Stimulated activated naive B cell treated with anti-CD40 and anti-IgM and Interleukin-4, amounts not matched to agents 10 μg/mL and 1 μg/mL and 100 μg/mL, for 72 hours (primary cell): ENCODE results near the gene NBAS.

Source experiments
- ATAC-seq, 2 donors: fragments of 150-1000 bp; cut with Tn5 transposase; replicated peaks; 2 replicates each; pipeline ENCODE4 v1.10.0; 2021; ENCODE audit warnings: moderate library complexity in 1 of 2
- DNase-seq: peaks from one replicate; pipeline ENCODE4 v3.0.0; 2021
- H3K27ac Mint-ChIP-seq: one replicate; pipeline ENCODE4 v1.8.0; 2022; ENCODE audit warnings: mild to moderate bottlenecking, mixed read lengths
- H3K27me3 Mint-ChIP-seq, 2 donors: one replicate each; pipeline ENCODE4 v1.8.0; 2022; ENCODE audit warnings: mixed read lengths in 2 of 2
- H3K36me3 Mint-ChIP-seq, 2 donors: one replicate each; pipeline ENCODE4 v1.8.0; 2022; ENCODE audit warnings: mixed read lengths in 2 of 2, mild to moderate bottlenecking in 1 of 2
- H3K4me1 Mint-ChIP-seq, 2 donors: one replicate each; pipeline ENCODE4 v1.8.0; 2022; ENCODE audit warnings: mixed read lengths in 2 of 2, mild to moderate bottlenecking in 1 of 2
- H3K4me3 Mint-ChIP-seq, 2 donors: one replicate each; pipeline ENCODE4 v1.8.0; 2022; ENCODE audit warnings: mild to moderate bottlenecking in 2 of 2, mixed read lengths in 2 of 2, moderate library complexity in 1 of 2
- H3K9me3 Mint-ChIP-seq, 2 donors: one replicate each; pipeline ENCODE4 v1.8.0; 2022; ENCODE audit warnings: mixed read lengths in 2 of 2, mild to moderate bottlenecking in 1 of 2

Gene NBAS

DNA sequence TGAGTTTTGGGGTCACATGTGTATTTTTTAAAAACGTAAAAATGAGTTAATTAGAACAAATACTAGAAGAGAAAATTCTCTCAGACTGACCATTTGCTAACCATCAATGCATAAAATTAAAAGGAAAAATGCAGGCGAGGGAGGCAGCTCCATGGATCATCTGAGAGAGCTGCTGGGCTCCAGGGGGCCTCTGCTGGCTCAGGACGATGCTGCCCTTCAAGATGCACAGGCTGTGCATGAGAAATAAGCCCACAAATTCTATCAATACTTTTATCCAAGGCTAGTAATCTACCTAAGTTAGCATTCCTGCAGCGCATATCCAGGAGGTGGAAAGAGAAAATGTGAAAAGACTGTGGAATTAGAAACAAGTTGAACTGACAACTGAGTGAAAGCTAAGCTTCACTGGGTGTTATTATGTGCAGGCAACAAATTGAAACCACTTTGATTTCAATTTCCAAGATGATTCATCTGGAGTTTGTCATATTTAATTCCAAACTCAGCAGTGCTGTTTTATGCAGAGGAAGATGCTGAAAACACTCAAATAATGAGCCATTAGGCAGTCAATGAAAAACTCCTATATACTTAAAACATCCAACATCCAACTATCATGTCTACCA, 261.1 kb downstream of the NBAS start:
- Mint-ChIP-seq H3K4me1 (peaks cover 0 to 2% of the 10 kb centered on the region in 2 donors), H3K4me3 (no peak overlapping the region)
- no peak for ATAC-seq

DNA sequence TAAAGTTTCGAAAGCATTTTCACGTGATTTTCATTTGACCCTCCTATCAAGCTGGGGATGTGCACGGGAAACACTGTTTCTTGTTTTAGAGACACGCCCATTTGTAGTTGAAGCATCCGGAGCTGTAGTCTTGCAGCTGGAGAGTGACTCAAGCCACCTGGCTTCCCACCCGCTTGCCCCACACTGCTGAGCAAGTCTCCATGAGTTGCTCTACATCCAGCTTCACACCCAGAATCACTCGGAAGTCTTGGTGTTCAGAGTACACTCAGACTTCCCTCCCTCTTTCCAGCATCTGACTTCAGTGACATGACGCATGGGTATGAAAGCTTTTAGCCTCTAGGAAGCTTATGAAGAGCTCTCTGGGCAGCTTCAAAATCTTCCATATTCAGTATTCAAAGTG, 262.4 kb downstream of the NBAS start:
- H3K27me3 Mint-ChIP-seq, result no peaks in the 10 kb centered on the region
- H3K36me3 Mint-ChIP-seq, result peaks cover 50 to 56% of the 10 kb centered on the region in 2 donors
- DNase-seq, result no peak
- no peak overlapping the region for H3K4me3 Mint-ChIP-seq
- ATAC-seq, result no peak
- H3K4me1 Mint-ChIP-seq, result peaks cover 0 to 2% of the 10 kb centered on the region in 2 donors
- no peak overlapping the region for H3K27ac Mint-ChIP-seq
- no peaks in the 10 kb centered on the region for H3K9me3 Mint-ChIP-seq

More for the DNA sequence above, 261.1 kb downstream of the NBAS start:
- H3K36me3 Mint-ChIP-seq, result peaks cover 58 to 63% of the 10 kb centered on the region in 2 donors
- no peaks in the 10 kb centered on the region for H3K27me3 Mint-ChIP-seq
- no peak overlapping the region for H3K27ac Mint-ChIP-seq
- DNase-seq, result no peak
- H3K9me3 Mint-ChIP-seq, result no peaks in the 10 kb centered on the region

DNA sequence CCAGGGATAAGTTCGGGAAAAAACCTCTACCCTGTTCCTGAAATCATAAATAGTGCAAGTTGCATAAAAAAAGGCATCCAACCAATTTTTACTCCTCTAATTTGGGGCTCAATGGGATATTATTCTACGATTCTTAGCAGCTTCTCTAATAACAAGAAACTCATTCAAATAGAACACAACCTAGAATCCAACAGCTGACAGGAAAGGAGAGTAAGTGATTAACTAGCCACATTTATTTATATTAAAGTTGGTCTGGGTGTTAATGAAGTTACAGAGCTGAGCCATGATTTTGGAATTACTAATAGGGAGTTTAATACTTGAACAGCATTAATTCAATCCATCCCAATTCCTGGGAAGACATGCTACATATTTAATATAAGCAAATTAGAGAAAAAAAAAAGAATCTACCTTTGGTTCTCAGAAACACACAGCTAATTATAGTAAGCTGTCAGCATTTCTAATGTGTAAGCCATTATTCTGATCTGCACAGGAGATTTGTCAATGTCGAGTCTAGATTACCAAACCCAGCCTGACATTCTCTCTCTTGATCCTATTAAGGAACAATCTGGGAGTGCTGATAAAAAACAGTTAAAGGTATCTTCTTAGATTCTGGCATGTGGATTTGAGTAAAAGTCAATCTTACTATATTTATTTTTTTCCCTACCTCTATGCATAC, 267.7 kb downstream of the NBAS start:
- DNase-seq (no peak), ATAC-seq (no peak)
- H3K4me3 Mint-ChIP-seq, result no peak overlapping the region
- H3K27me3 Mint-ChIP-seq, result no peaks in the 10 kb centered on the region
- no peak overlapping the region for H3K27ac Mint-ChIP-seq
- H3K4me1 Mint-ChIP-seq, result no peaks in the 10 kb centered on the region
- no peaks in the 10 kb centered on the region for H3K9me3 Mint-ChIP-seq
- peaks cover 39 to 42% of the 10 kb centered on the region in 2 donors for H3K36me3 Mint-ChIP-seq

DNA sequence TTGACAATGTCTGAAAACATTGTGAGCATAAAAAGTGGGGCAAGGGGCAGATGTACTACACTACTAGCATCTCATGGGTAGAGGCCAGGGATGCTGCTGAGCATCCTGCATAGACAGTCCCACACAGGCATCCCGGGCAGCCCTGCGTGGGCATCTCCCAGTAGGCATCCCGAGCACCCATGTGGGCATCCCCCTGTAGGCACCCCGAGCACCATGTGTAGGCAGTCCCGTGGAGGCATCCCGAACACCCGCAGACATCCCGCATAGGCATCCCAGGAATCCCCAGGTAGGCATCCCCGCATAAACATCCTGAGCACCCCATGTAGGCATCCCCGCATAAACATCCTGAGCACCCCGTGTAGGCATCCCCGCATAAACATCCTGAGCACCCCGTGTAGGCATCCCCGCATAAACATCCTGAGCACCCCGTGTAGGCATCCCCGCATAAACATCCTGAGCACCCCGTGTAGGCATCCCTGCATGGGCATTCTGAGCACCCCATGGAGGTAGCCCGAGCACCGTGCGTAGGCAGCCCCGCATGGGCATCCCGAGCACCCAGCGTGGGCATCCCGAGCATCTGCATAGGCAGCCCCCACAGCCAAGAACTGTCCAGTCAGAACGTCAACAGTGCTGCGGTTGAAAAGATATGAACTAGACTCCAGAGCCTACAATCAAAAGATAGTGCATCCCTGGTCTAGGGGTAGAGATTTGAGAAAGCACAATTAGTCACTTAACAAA, 273.5 kb downstream of the NBAS start:
- peaks cover 40 to 57% of the 10 kb centered on the region in 2 donors for H3K36me3 Mint-ChIP-seq

DNA sequence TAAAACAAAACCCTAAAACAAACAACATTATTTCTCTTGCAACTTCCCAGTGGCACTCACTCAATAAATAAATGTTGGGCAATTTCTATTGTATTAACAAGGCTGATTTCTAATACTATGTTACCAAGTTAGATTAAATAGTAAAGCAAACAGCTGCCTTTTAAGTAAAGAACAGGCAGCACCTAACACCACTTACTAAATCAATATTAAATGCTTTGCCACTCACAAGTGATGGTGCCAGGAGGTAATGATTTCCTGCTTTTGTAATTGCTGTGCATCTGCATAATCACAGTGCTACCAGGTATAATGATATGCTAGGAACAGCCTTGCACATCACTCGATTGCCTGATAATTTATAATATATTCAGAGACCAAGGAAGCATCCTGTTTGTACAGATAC, 276.5 kb downstream of the NBAS start:
- Mint-ChIP-seq H3K4me3 (no peak overlapping the region), H3K27ac (no peak overlapping the region), H3K27me3 (no peaks in the 10 kb centered on the region), H3K36me3 (peaks cover 33 to 56% of the 10 kb centered on the region in 2 donors), H3K9me3 (no peaks in the 10 kb centered on the region), H3K4me1 (peaks cover 0 to 2% of the 10 kb centered on the region in 2 donors)
- no peak for ATAC-seq
- no peak for DNase-seq

More for the DNA sequence above, 273.5 kb downstream of the NBAS start:
- Mint-ChIP-seq H3K4me1 (peaks cover 0 to 2% of the 10 kb centered on the region in 2 donors), H3K9me3 (no peaks in the 10 kb centered on the region), H3K27me3 (no peaks in the 10 kb centered on the region), H3K27ac (no peak overlapping the region), H3K4me3 (no peak overlapping the region)
- DNase-seq (no peak), ATAC-seq (no peak)

DNA sequence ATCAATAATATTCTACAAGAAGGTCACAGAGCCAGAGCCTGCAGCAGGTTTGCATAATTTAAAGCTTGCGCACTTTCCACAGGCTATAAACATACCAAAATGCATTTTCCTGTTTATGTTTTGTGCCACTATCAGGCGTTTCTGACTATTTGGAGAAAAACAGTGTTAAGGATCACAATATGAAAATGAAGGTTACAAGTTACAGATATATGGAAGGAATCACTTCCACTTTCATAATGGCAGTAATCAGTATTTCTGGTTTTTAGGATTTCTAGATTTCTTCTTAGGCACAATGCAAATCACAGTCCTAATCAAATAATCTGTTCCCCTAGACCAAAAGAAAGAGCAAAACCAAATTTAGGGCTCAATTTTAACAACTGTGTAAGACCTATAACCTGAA, 279.5 kb downstream of the NBAS start:
- H3K4me3 Mint-ChIP-seq, result no peak overlapping the region
- no peak for DNase-seq
- H3K36me3 Mint-ChIP-seq, result peaks cover 30 to 58% of the 10 kb centered on the region in 2 donors

DNA sequence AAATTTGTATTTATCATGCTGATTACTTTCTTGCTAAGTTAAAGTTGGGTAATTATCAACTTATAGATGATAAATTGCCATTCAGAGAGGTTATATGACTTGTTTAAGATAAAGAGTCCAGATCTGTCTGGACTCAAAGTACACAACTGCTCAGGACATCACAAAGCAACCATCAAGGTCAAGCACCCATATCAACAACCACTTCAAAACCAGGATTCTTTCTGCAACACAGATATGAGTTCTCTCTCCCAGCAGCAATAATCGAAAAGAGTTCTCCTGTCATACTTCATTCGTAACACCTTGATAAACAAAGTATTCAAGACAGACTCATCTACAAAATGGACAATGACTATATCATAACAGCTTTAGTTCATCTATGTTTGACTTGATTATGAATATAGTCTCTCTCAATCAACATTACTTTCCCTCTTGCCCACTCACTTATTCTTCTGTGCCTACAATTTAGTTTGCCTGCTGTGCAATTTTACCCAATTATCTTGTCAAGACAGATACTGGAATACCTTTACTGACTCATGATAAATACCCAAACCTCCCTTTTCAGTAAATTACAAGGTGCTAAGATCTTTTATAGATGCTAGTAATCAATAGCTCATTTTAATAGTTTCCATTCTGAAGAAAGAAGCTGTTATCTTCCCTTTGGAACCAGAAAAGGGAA, 281.8 kb downstream of the NBAS start:
- H3K4me3 Mint-ChIP-seq, result no peak overlapping the region
- no peaks in the 10 kb centered on the region for H3K9me3 Mint-ChIP-seq
- peaks cover 0 to 2% of the 10 kb centered on the region in 2 donors for H3K4me1 Mint-ChIP-seq
- H3K36me3 Mint-ChIP-seq, result peaks cover 20 to 58% of the 10 kb centered on the region in 2 donors
- no peak overlapping the region for H3K27ac Mint-ChIP-seq
- DNase-seq, result no peak
- no peaks in the 10 kb centered on the region for H3K27me3 Mint-ChIP-seq
- no peak for ATAC-seq

More for the DNA sequence above, 279.5 kb downstream of the NBAS start:
- Mint-ChIP-seq H3K4me1 (peaks cover 0 to 2% of the 10 kb centered on the region in 2 donors), H3K27ac (no peak overlapping the region), H3K27me3 (no peaks in the 10 kb centered on the region), H3K9me3 (no peaks in the 10 kb centered on the region)
- ATAC-seq, result no peak

DNA sequence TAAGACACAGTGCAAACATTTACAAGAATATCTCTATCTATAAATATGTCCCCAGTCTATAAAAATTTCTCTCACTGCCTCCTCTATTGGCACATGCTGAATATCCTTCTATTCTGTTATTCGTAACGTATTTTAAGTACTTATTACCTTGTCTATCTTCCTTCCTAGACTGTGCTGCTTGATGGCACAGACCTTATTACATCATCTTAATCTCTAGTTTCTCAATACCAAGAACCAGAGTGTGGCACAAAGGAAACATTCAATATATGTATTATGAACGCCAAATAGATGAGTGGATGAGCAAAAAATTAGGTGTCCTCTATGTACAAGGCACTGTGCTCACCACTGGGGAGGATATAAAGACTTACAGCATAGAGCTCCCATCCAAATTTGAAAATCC, 282.8 kb downstream of the NBAS start:
- Mint-ChIP-seq H3K27ac (no peak overlapping the region), H3K9me3 (no peaks in the 10 kb centered on the region), H3K4me1 (peaks cover 0 to 2% of the 10 kb centered on the region in 2 donors), H3K4me3 (no peak overlapping the region), H3K36me3 (peaks cover 23 to 57% of the 10 kb centered on the region in 2 donors), H3K27me3 (no peaks in the 10 kb centered on the region)
- DNase-seq, result no peak
- no peak for ATAC-seq

DNA sequence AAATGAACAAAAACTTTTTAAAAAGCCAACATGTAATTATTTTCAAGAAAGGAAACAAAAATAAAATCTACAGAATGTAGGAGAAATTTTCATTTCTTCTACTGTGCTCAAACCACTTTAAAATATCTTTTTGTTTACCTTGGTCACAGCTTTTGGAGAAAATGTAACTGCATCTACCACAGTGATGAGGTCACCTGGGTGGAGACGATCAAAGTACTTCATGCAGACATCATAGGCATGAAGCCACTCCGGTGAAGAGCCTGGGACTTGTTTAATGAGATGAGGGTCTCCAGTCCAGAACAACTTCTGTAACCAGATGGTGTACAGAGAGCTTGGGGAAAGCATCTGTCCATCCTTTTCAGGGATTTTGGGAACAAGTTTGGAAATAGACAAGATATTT, 285.8 kb downstream of the NBAS start:
- H3K36me3 Mint-ChIP-seq, result peaks cover 24 to 57% of the 10 kb centered on the region in 2 donors

DNA sequence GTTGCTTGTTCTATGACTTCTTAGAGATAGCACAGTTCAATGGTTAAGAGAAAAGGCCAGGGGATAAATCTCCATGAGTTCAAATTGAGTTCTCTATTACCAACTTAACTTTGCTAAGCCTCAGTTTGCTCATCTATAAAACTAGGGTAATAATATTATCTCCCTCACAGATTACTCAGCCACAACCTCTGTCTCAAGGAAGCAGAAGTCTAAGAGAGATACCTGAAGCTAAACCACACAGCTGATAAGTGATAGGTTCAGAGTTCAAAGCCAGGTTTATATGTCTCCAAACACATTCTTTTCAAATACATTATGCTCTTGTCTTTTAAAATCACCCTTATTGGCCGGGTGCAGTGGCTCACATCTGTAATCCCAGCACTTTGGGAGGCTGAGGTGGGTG, 287.7 kb downstream of the NBAS start:
- Mint-ChIP-seq H3K4me3 (no peak overlapping the region), H3K36me3 (peaks cover 25 to 51% of the 10 kb centered on the region in 2 donors), H3K27ac (no peak overlapping the region), H3K4me1 (no peaks in the 10 kb centered on the region), H3K9me3 (no peaks in the 10 kb centered on the region), H3K27me3 (no peaks in the 10 kb centered on the region)
- ATAC-seq (no peak), DNase-seq (no peak)

More for the DNA sequence above, 285.8 kb downstream of the NBAS start:
- Mint-ChIP-seq H3K27me3 (no peaks in the 10 kb centered on the region), H3K4me1 (no peaks in the 10 kb centered on the region), H3K4me3 (no peak overlapping the region), H3K9me3 (no peaks in the 10 kb centered on the region), H3K27ac (no peak overlapping the region)
- DNase-seq, result no peak
- ATAC-seq, result no peak

DNA sequence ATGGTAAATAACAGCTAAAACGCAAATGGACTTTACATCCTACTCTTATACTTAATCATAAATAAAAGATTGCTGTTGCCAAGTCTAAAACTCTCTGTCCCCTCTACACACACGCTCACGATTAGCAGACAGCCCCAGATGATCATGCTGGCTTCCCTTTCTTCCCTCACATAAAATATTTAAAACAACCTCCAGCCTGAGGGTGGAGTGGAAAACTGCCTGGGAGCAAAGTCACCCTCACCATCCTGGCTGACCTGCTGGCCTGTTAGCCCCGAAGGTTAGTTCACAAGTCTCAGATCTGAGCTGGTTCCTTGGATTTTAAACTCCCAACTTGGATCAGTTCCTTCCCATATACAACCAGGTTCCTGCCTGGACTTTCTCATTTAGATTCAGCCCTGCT, 288.2 kb downstream of the NBAS start:
- Mint-ChIP-seq H3K4me3 (no peak overlapping the region), H3K9me3 (no peaks in the 10 kb centered on the region), H3K36me3 (peaks cover 26 to 49% of the 10 kb centered on the region in 2 donors), H3K27me3 (no peaks in the 10 kb centered on the region), H3K27ac (no peak overlapping the region), H3K4me1 (no peaks in the 10 kb centered on the region)
- ATAC-seq (no peak), DNase-seq (no peak)

DNA sequence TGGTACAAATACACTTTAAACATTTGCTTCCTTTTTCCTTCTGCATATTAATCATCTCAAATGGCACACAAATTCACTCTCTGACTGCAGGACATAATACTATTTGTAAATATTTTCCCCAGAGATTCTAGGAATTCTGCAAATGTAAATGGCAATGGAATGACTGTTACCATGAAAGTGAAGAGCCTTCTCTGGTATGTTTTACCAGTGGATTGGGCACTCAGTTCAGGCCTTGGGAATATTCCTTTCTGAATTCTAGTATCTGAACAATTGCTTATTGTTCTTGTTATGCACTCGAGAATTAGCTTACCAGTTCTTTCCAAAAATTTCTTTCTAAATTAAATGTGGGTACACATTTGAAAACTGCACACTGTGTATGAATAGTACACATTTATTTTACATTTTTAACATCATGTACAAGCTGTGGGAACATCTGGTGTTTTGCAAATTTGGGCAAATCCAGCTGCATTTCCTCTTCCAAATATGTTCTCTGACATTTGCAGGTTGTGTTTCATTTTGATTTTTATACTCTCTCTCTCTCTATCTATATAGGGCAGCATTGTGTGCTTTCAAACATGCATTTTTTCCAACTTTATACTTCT, 289.1 kb downstream of the NBAS start:
- no peak for ATAC-seq
- Mint-ChIP-seq H3K36me3 (peaks cover 24 to 47% of the 10 kb centered on the region in 2 donors), H3K27ac (no peak overlapping the region), H3K27me3 (no peaks in the 10 kb centered on the region), H3K9me3 (no peaks in the 10 kb centered on the region), H3K4me1 (no peaks in the 10 kb centered on the region), H3K4me3 (no peak overlapping the region)
- DNase-seq, result no peak

DNA sequence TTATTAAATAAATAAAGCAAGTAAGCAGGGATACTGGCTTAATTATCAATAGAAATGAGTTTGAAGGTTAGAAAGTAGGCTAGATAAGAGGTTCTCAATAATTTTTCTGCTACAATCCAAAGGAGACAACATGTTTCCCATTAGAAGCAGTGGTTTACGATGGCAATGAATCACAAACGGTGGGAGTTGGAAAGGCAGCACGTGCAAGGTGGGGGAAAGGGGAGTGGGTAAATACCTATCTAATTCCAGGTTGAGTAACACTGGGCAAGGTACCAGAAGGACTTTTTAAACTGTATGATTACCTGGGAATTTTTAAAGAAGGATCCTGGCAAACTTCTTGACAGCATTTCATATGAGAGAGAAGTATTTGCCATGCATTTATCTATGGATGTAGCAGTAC, 289.9 kb downstream of the NBAS start:
- Mint-ChIP-seq H3K27ac (no peak overlapping the region), H3K36me3 (peaks cover 27 to 50% of the 10 kb centered on the region in 2 donors), H3K9me3 (no peaks in the 10 kb centered on the region), H3K27me3 (no peaks in the 10 kb centered on the region), H3K4me1 (no peaks in the 10 kb centered on the region), H3K4me3 (no peak overlapping the region)
- ATAC-seq (no peak), DNase-seq (no peak)

DNA sequence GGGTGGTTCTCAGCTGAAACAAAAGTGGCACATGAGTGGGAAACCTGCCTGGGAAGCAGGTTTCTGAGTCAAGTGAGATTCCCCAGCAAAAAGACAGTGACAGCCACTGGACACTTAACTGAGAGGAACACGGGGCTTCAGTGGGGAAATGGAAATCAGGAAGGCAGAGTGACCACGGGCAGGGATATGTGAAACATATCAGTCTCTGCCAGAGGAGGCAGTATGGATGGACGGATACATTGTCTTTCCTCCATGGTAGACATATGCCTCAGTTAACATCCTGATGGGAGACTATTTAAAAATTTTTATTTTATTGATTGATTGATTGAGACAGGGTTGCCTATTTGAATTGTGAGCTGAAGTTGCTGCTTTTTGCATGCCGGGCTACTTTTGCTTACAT, 292.1 kb downstream of the NBAS start:
- Mint-ChIP-seq H3K9me3 (no peaks in the 10 kb centered on the region), H3K4me3 (no peak overlapping the region), H3K27me3 (no peaks in the 10 kb centered on the region), H3K27ac (no peak overlapping the region), H3K36me3 (peaks cover 34 to 52% of the 10 kb centered on the region in 2 donors), H3K4me1 (peaks cover 0 to 3% of the 10 kb centered on the region in 2 donors)
- ATAC-seq, result no peak
- no peak for DNase-seq
